Gastroesophageal sphincter (tissue), 4 donors: Measurements from ENCODE around the gene NCKAP5L. TPM values are rescaled to one million over a fixed set of nuclear protein-coding genes. Genes with fewer than 3 reads are reported as not detected.

Source experiments
- ATAC-seq: fragments of 150-250 bp; one replicate; pipeline ENCODE4 v1.9.1; 2016; ENCODE audit warnings: mild to moderate bottlenecking, moderate library complexity
- H3K27ac ChIP-seq, 4 donors: fragments of 200-600 bp; sonication (generic) in 3 of 4; 1 replicate in 3 of 4; 2 replicates in 1 of 4; pipeline ENCODE4 v1.5.1; 2016 to 2019
- H3K27me3 ChIP-seq: fragments of 200-600 bp; sonication (generic); one replicate; pipeline ENCODE4 v1.5.1; 2019
- H3K36me3 ChIP-seq, 2 donors: fragments of 200-600 bp; sonication (generic); one replicate each; pipeline ENCODE4 v1.5.1; 2019; ENCODE audit warnings: control low read depth in 1 of 2
- H3K4me1 ChIP-seq, 3 donors: fragments of 200-600 bp; sonication (generic); 1 replicate in 2 of 3; 2 replicates in 1 of 3; pipeline ENCODE4 v1.5.1; 2016 to 2019; ENCODE audit warnings: control low read depth in 2 of 3
- H3K4me3 ChIP-seq, 2 donors: fragments of 200-600 bp; sonication (generic); one replicate each; pipeline ENCODE4 v1.5.1; 2019; ENCODE audit warnings: mild to moderate bottlenecking in 1 of 2, moderate library complexity in 1 of 2
- H3K9me3 ChIP-seq, 3 donors: fragments of 200-600 bp; sonication (generic); one replicate each; pipeline ENCODE4 v1.5.1; 2017 to 2019; ENCODE audit warnings: control low read depth in 2 of 3
- CTCF ChIP-seq, 4 experiments: fragments of 200-600 bp in 2 of 4; fragments of 450-650 bp in 2 of 4; sonication (generic) in 1 of 4; IDR thresholded peaks; one replicate each; pipeline ENCODE4 v1.5.1; 2017 to 2019; ENCODE audit warnings: antibody characterized with exemption in 4 of 4, mild to moderate bottlenecking in 2 of 4, moderate library complexity in 2 of 4
- EP300 ChIP-seq: sonication (generic); formaldehyde crosslinking; IDR thresholded peaks from one replicate; pipeline ENCODE4 v1.6.1; 2017; ENCODE audit warnings: antibody characterized with exemption, mild to moderate bottlenecking
- POLR2A ChIP-seq, 2 donors: fragments of 450-650 bp; IDR thresholded peaks; one replicate each; pipeline ENCODE4 v1.6.1; 2017; ENCODE audit warnings: antibody characterized with exemption in 2 of 2, mild to moderate bottlenecking in 2 of 2, moderate library complexity in 1 of 2
- POLR2AphosphoS5 ChIP-seq: sonication (generic); formaldehyde crosslinking; IDR thresholded peaks from one replicate; pipeline ENCODE4 v1.6.1; 2017; ENCODE audit warnings: antibody characterized with exemption
- WGBS, 2 donors: methylation state at CpG; one replicate each; pipeline ENCODE4 v1.1.5; 2018; ENCODE audit warnings: low coverage in 1 of 2; 5-methylcytosine and 5-hydroxymethylcytosine counted together
- total RNA-seq, 4 donors: library from RNA; depleted of rRNA; stranded (reverse); fragments of >200 nt; gene quantifications; one replicate each; pipeline ENCODE4 v1.1.0, GENCODE V29; 2016

The NCKAP5L gene
- total RNA-seq, 4 donors from 2014 or later = 15.3 to 27.5 (median 19.0) TPM

- WGBS, 2 donors = 44 to 100% methylated on average over 1 to 2 of the region's 2 CpGs
- Histone ChIP-seq H3K9me3 (no peaks in the 10 kb centered on the region), H3K27ac (no peak overlapping the region), H3K27me3 (peaks cover 30% of the 10 kb centered on the region), H3K36me3 (no peaks in the 10 kb centered on the region), H3K4me1 (peaks cover 0 to 13% (median 3%) of the 10 kb centered on the region in 3 donors), H3K4me3 (no peak overlapping the region)
- no peak for ATAC-seq
- no peak for TF ChIP-seq CTCF (IDR thresholded peaks at IDR 0.05)
- no peak for TF ChIP-seq EP300
- no peak for TF ChIP-seq POLR2AphosphoS5
- no peak for TF ChIP-seq POLR2A (IDR thresholded peaks at IDR 0.05)
Measured at GRCh38 chr12:49847161-49847560, 18.9 kb upstream of the NCKAP5L start.

GRCh38 chr12:49846032-49846431 lies 17.8 kb upstream of the NCKAP5L start:
- Histone ChIP-seq H3K4me3 (no peak overlapping the region), H3K27ac (no peak overlapping the region), H3K36me3 (no peaks in the 10 kb centered on the region), H3K27me3 (peaks cover 30% of the 10 kb centered on the region), H3K4me1 (peaks cover 0 to 24% (median 3%) of the 10 kb centered on the region in 3 donors), H3K9me3 (no peaks in the 10 kb centered on the region)
- TF ChIP-seq POLR2AphosphoS5 = no peak
- no peak for TF ChIP-seq CTCF (IDR thresholded peaks at IDR 0.05)
- no peak for TF ChIP-seq POLR2A (IDR thresholded peaks at IDR 0.05)
- no peak for TF ChIP-seq EP300
- ATAC-seq = no peak
- WGBS, 2 donors = 85 to 87% methylated on average over 2 of the region's 2 CpGs

- Histone ChIP-seq H3K27me3 (peaks cover 13% of the 10 kb centered on the region), H3K4me1 (peaks cover 0 to 27% (median 3%) of the 10 kb centered on the region in 3 donors), H3K27ac (peak overlapping the region in 2 of 4 donors; percentile 89 to 91), H3K9me3 (no peaks in the 10 kb centered on the region), H3K4me3 (no peak overlapping the region), H3K36me3 (no peaks in the 10 kb centered on the region)
- TF ChIP-seq CTCF (IDR thresholded peaks at IDR 0.05) = no peak
- TF ChIP-seq POLR2A (IDR thresholded peaks at IDR 0.05) = no peak
- 80 to 98% methylated on average over 2 to 4 of the region's 4 CpGs for WGBS, 2 donors
- no peak for ATAC-seq
Measured at GRCh38 chr12:49843876-49844437, 15.7 kb upstream of the NCKAP5L start.

- H3K4me3 ChIP-seq = peak overlapping the region; percentile 50 to 69
- no peak for ATAC-seq
- 77 to 90% methylated on average over 3 of the region's 7 CpGs for WGBS, 2 donors
Measured at GRCh38 chr12:49843411-49843810, 15.2 kb upstream of the NCKAP5L start.

More at GRCh38 chr12:49843411-49843810, 15.2 kb upstream of the NCKAP5L start:
- TF ChIP-seq POLR2AphosphoS5 (no peak), EP300 (no peak), POLR2A (IDR thresholded peaks at IDR 0.05) (no peak), CTCF (IDR thresholded peaks at IDR 0.05) (no peak)
- peaks cover 0 to 2% of the 10 kb centered on the region in 2 donors for H3K36me3 ChIP-seq
- H3K27ac ChIP-seq = peak overlapping the region; percentile 60 to 95 (median 90)
- H3K9me3 ChIP-seq = no peaks in the 10 kb centered on the region
- H3K27me3 ChIP-seq = peaks cover 10% of the 10 kb centered on the region
- H3K4me1 ChIP-seq = peaks cover 0 to 27% (median 3%) of the 10 kb centered on the region in 3 donors
